GM12872 (cell line): Measurements from ENCODE around the gene PACSIN2.

Source experiments
- TF ChIP-seq, protein P1 (sequence below): IDR thresholded peaks from 3 replicates; pipeline ENCODE4 v1.5.1; 2011; ENCODE audit warnings: low read depth, mild to moderate bottlenecking, low read length, moderate library complexity; ENCODE audit not compliant: insufficient read depth

PACSIN2 gene

DNA sequence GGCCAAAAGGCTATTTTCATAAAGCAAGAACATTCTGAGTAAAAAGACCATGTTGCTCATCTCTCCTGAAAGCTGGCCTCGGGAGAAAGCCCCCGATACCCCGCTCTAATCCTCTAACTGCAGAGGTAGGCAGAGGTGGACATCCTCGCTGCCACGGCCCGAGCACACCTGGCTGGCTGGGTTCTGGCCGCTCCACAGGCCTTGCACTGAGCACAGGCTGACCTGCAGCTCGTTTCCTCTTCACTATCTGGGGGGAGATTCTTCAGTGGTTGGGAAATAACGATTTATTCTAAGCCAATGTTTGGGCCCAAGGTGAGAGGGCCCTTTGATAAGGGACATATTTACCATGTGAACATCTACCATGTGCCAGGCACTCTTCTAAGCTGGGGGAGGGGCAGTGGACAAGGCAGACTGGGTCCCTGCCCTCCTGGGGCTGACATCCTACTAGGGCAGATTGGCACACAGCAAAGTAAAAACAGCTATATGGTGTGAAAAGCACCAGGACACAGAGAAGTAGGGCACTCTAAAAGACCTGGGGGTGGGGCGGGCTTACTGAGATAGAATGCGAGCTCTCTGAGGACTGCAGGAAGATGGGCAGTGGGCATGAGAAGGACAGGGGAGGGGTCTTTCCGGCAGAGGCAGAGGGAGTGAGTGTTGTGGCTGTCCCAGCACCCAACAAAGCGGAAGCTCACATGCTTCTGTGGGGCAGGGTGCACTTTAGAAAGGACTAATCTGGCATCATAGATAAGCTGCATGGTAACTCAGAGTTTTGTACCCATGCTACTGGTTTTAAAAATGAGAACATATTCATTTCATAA, 92.4 kb downstream of the PACSIN2 start:
- TF ChIP-seq, protein P1, sequence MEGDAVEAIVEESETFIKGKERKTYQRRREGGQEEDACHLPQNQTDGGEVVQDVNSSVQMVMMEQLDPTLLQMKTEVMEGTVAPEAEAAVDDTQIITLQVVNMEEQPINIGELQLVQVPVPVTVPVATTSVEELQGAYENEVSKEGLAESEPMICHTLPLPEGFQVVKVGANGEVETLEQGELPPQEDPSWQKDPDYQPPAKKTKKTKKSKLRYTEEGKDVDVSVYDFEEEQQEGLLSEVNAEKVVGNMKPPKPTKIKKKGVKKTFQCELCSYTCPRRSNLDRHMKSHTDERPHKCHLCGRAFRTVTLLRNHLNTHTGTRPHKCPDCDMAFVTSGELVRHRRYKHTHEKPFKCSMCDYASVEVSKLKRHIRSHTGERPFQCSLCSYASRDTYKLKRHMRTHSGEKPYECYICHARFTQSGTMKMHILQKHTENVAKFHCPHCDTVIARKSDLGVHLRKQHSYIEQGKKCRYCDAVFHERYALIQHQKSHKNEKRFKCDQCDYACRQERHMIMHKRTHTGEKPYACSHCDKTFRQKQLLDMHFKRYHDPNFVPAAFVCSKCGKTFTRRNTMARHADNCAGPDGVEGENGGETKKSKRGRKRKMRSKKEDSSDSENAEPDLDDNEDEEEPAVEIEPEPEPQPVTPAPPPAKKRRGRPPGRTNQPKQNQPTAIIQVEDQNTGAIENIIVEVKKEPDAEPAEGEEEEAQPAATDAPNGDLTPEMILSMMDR: no peak

DNA sequence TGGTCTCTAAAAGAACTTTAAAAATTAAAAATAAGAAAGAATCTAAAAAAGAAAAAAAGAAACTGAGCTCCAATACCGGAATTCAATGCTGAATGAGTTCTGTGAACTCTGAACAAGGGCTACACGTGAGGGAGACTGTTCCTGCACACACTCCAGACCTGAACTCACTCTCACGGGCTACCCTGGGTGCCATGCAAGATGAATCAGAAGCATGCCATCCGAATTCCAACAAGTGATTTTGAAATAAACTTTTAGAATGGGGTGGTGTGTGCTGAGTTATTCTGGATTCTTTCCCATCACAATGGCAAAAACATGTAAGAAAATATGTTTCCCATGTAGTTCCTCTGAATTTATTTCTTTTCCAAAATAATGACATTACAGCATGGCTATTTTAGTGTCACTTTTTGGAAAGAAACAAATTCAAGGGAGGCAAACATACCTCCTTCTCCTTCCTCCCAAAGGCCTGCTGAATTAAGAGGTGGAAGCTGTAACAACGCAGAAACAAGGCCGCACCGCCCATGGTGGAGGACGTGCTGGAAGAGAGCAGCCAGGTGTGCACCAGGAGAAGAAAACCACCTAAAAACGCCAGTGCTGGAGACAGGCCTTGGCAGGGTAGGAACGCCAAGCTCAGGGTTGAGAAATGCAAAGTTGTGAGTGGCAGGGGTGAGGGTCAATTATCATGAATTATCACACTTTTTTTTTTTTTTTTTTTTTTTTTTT, 94.7 kb downstream of the PACSIN2 start:
- TF ChIP-seq, protein P1: no peak

DNA sequence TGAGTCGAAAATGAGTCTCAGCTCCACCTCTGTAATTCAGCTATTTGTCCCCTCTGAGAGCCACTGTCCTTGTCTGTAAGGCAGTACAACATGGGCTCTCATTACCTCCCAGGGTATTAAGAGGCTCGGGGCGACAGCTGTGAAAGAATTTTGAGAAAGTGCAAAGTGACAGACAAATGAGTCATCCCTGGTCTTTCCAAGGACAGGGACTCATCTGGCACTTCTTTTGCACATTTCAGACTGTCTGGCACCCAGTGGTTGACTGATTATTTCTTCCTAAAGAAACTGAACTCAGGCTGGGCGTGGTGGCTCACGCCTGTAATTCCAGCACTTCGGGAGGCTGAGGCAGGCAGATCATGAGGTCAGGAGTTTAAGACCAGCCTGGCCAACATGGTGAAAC, 95.8 kb downstream of the PACSIN2 start:
- TF ChIP-seq, protein P1: no peak

DNA sequence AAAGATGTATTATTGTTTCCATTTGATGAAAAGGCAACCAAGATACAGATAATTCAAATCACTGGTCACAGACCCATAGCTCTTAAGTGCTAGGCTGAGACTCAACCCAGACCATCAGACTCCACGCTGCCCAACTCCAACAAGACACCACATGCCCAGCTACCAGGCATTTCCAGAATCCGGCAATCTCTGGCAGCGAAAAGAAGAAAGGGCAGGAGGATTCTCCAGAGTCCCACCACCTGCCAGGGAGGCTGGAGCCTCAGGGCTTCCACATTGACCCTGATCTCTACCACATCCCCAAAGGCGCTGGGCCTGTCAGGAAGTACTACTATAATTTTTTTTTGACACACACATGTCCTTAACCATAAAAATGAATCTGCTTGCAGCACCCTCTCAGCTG, 96.4 kb downstream of the PACSIN2 start:
- TF ChIP-seq, protein P1: no peak

DNA sequence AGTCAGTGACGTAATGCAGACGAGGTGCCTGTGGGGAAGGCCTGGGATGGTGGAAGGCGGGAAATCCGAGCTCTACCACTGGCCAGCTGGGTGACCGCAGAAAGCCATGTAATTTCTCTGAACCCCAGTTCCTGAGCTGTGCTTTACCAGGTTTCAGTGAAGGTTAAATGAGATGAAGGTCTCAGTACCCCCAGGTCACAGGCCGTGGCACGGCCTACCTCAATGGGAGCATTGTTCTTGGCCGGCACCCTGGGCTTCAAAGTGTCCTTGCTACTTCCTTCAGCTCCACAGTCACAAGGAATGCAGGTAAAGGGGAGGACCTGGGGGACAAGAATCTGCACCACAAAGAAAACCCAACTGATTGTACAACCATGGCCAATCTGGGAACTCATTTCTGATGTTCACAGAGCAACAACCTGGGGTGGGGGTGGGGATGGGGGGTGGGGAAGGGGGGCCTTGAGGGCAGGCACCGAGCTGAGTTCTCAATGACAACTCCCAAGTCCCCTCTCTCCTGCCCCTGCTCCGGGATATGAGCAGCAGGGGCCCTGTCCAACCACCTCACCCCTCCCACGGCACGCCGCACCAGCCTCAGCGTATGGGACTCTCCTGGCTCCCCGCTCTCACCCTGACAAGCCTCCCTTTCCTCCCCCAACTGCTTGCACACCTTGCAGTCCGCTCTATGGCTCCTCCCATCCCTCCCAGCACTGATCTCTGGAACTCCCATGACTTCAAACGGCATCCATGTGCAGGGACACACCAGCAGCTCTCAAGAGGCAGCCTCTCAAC, 98.8 kb downstream of the PACSIN2 start:
- TF ChIP-seq, protein P1: no peak

DNA sequence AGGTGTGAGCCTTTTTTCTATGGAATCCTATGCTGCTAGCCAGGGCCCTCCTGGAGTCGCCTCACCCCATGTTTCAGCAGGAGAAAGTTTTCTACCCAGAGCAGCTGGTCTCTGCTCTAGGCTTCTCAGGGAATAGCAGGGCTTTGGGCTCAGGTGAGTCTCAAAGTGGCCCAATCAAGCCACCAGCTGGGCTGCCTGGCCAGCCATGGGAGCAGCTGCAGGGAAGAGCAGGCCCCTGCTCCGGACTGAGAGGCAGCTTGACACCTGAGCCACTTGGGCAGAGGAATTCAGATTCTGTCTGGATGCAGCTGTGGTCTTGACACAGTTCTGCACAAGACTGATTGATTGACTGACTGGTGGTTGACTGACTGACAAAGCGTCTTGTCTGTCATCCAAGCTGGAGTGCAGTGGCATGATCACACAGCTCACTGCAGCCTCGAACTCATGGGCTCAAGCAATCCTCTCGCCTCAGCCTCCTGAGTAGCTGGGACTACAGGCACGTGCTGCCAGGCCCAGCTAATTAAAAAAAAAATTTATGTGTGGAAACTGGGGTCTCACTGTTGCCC, 100.4 kb downstream of the PACSIN2 start:
- TF ChIP-seq, protein P1: no peak
